Breast epithelium (tissue), 3 donors: Measurements from ENCODE around the gene CCDC73.

Experiments used
- POLR2A ChIP-seq: fragments of 450-650 bp; IDR thresholded peaks from one replicate; pipeline ENCODE4 v1.6.1; 2016; ENCODE audit warnings: antibody characterized with exemption, mild to moderate bottlenecking, moderate library complexity
- POLR2AphosphoS5 ChIP-seq, 3 donors: sonication (generic); formaldehyde crosslinking; IDR thresholded peaks; one replicate each; pipeline ENCODE4 v1.6.1; 2017; ENCODE audit warnings: antibody characterized with exemption in 3 of 3
- TF ChIP-seq, protein P1 (sequence below), 3 donors: fragments of 450-650 bp; IDR thresholded peaks; one replicate each; pipeline ENCODE4 v1.5.1; 2016 to 2017; ENCODE audit warnings: antibody characterized with exemption in 3 of 3, mild to moderate bottlenecking in 3 of 3, moderate library complexity in 3 of 3

DNA sequence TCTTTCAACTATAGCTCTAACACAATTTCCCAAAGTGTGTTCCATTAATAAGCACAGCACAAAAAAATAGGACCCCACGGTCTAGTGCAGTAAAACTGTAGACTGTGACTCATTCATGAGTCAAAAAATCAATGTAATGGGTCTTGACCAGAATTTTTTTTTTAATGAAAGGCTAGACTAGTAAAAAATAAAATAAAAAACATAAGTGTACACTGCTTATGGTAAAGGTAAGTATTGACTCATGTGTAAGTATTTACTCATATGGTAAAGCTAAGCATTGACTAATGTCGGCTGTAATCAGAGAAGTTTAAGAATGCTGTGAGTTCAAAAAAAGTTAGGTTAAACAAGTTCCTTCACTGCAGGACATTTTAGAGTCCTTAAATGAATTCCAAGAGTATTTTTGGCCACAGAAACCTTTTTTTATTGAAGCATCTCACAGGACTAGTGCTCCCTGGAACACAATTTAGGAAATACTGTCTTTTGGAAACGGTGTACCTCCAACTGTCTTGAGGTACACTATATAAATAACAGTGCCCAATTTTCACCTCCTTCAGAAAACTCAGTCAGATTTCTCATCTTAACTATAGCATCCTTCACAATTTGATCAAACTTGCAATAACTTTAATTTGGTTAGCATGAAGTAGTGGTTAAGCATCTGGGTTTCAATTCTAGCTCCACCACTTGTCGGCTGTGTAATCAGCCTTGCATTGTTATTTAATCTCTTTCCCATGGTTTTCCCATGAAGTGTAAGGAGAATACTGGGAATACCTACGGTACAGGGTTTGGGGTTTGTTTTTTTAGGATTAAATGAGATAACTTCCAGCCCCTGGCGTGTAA is 2.1 kb downstream of the CCDC73 start:
- TF ChIP-seq, protein P1, sequence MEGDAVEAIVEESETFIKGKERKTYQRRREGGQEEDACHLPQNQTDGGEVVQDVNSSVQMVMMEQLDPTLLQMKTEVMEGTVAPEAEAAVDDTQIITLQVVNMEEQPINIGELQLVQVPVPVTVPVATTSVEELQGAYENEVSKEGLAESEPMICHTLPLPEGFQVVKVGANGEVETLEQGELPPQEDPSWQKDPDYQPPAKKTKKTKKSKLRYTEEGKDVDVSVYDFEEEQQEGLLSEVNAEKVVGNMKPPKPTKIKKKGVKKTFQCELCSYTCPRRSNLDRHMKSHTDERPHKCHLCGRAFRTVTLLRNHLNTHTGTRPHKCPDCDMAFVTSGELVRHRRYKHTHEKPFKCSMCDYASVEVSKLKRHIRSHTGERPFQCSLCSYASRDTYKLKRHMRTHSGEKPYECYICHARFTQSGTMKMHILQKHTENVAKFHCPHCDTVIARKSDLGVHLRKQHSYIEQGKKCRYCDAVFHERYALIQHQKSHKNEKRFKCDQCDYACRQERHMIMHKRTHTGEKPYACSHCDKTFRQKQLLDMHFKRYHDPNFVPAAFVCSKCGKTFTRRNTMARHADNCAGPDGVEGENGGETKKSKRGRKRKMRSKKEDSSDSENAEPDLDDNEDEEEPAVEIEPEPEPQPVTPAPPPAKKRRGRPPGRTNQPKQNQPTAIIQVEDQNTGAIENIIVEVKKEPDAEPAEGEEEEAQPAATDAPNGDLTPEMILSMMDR (IDR thresholded peaks at IDR 0.05) = no peak
- no peak for TF ChIP-seq POLR2AphosphoS5 (IDR thresholded peaks at IDR 0.05)
- TF ChIP-seq POLR2A = no peak
